ENCODE measurements around the gene TMPRSS2. TPM values are rescaled to one million over a fixed set of nuclear protein-coding genes. Genes with fewer than 3 reads are reported as not detected.

Gene TMPRSS2
- total and polyA plus RNA-seq, 2 of the 13 experiments (the other 11 are each of a cell fraction or from before 2014, with no cell fraction given): 1.7 to 1.8 TPM

- Histone ChIP-seq H3K4me2 (ENCODE audit: low read depth, low read length) (no peak overlapping the region), H3K36me3 (replicated peaks in 1 of 2; ENCODE audit: control insufficient read depth in 1 of 2, insufficient read depth in 2 of 2, low read length in 2 of 2) (no peaks in the 10 kb centered on the region), H3K4me1 (ENCODE audit: insufficient read depth, low read length) (peaks cover 27% of the 10 kb centered on the region), H3K27me3 (ENCODE audit: control insufficient read depth in 1 of 2, insufficient read depth in 2 of 2, low read length in 2 of 2) (no peaks in the 10 kb centered on the region), H3K9ac (ENCODE audit: insufficient read depth, low read depth, low read length) (no peak overlapping the region), H4K20me1 (ENCODE audit: insufficient read depth, low read length) (no peaks in the 10 kb centered on the region), H3K9me3 (ENCODE audit: low read length) (peaks cover 11% of the 10 kb centered on the region; the same call in 1 of the 2 replicates), H3K27ac (ENCODE audit: extremely low read length, insufficient read depth, low read length) (no peak overlapping the region), H2AFZ (ENCODE audit: low read length) (no peak overlapping the region), H3K4me3 (replicated peaks in 1 of 3; ENCODE audit: insufficient read depth in 1 of 3, low read depth in 2 of 3, low read length in 3 of 3) (no peak overlapping the region), H3K79me2 (ENCODE audit: insufficient read depth, low read length) (no peaks in the 10 kb centered on the region)
- intact Hi-C loops (cut with micrococcal nuclease; ENCODE audit: unreplicated experiment): no loop called here
- in situ Hi-C loops (cut with HindIII; ENCODE audit: extremely low pct_ligation_motif_present, low pct_unique_long_range_greater_than_20kb): no loop called here
- no peak for ATAC-seq
- no TSS peak for BruUV-seq (replicated peaks)
- no peak for FAIRE-seq
- POLR2A ChIA-PET: no interaction called here
- CTCF ChIA-PET (ENCODE audit: low intra/inter-chr PET ratio, low total read pairs): no interaction called here
- TF ChIP-seq CEBPB (IDR thresholded peaks at IDR 0.05; ENCODE audit: borderline replicate concordance, low read depth, low read length) (peak; percentile 86), PBX3 (CRISPR knock-in tag; IDR thresholded peaks at IDR 0.05; ENCODE audit: borderline replicate concordance) (no peak)
- TF ChIP-seq, protein P1, sequence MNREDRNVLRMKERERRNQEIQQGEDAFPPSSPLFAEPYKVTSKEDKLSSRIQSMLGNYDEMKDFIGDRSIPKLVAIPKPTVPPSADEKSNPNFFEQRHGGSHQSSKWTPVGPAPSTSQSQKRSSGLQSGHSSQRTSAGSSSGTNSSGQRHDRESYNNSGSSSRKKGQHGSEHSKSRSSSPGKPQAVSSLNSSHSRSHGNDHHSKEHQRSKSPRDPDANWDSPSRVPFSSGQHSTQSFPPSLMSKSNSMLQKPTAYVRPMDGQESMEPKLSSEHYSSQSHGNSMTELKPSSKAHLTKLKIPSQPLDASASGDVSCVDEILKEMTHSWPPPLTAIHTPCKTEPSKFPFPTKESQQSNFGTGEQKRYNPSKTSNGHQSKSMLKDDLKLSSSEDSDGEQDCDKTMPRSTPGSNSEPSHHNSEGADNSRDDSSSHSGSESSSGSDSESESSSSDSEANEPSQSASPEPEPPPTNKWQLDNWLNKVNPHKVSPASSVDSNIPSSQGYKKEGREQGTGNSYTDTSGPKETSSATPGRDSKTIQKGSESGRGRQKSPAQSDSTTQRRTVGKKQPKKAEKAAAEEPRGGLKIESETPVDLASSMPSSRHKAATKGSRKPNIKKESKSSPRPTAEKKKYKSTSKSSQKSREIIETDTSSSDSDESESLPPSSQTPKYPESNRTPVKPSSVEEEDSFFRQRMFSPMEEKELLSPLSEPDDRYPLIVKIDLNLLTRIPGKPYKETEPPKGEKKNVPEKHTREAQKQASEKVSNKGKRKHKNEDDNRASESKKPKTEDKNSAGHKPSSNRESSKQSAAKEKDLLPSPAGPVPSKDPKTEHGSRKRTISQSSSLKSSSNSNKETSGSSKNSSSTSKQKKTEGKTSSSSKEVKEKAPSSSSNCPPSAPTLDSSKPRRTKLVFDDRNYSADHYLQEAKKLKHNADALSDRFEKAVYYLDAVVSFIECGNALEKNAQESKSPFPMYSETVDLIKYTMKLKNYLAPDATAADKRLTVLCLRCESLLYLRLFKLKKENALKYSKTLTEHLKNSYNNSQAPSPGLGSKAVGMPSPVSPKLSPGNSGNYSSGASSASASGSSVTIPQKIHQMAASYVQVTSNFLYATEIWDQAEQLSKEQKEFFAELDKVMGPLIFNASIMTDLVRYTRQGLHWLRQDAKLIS (CRISPR knock-in tag; IDR thresholded peaks at IDR 0.05): no peak
- no peak for DNase-seq (ENCODE audit: low spot score)
- WGBS (ENCODE audit: low lambda C conversion rate): 89% methylated on average over 4 of the region's 4 CpGs
Measured at GRCh38 chr21:41518757-41519156, 10.8 kb upstream of the TMPRSS2 start.

Measured in HepG2 (cell line).